Adipocyte (in vitro differentiated cells): Measurements from ENCODE around the gene CASZ1.
A peak's percentile ranks its signal among the peaks of the same experiment; 100 is the strongest.

ENCODE experiments used
- DNase-seq: peaks from one replicate; pipeline ENCODE4 v3.0.0-alpha.2; 2015; ENCODE audit warnings: low read depth
- H3K27me3 ChIP-seq: replicated peaks from 2 replicates; pipeline ENCODE4 v1.7.0; 2013; ENCODE audit warnings: mild to moderate bottlenecking, low read length, moderate library complexity; ENCODE audit not compliant: control insufficient read depth, insufficient read depth
- H3K36me3 ChIP-seq: 2 replicates; pipeline ENCODE4 v1.7.0; 2013; ENCODE audit warnings: low read length, mild to moderate bottlenecking, moderate library complexity; ENCODE audit not compliant: control insufficient read depth, insufficient read depth, severe bottlenecking
- H3K4me1 ChIP-seq: 2 replicates; pipeline ENCODE4 v1.7.0; 2013; ENCODE audit warnings: mild to moderate bottlenecking, low read length, moderate library complexity; ENCODE audit not compliant: control insufficient read depth, insufficient read depth
- H3K4me3 ChIP-seq: 2 replicates; pipeline ENCODE4 v1.7.0; 2013; ENCODE audit warnings: mild to moderate bottlenecking, low read length, moderate library complexity
- H3K9ac ChIP-seq: 2 replicates; pipeline ENCODE4 v1.7.0; 2013; ENCODE audit warnings: mild to moderate bottlenecking, low read length, moderate library complexity
- H3K9me3 ChIP-seq: 2 replicates; pipeline ENCODE4 v1.7.0; 2013; ENCODE audit warnings: mild to moderate bottlenecking, low read length, moderate library complexity; ENCODE audit not compliant: control insufficient read depth

CASZ1 gene

GRCh38 chr1:10669570-10669969 lies 126.9 kb downstream of the CASZ1 start:
- Histone ChIP-seq H3K9ac (no peak overlapping the region), H3K36me3 (no peaks in the 10 kb centered on the region), H3K4me1 (no peaks in the 10 kb centered on the region), H3K27me3 (peaks cover 59% of the 10 kb centered on the region), H3K4me3 (no peak overlapping the region), H3K9me3 (no peaks in the 10 kb centered on the region)
- DNase-seq: no peak

DNA sequence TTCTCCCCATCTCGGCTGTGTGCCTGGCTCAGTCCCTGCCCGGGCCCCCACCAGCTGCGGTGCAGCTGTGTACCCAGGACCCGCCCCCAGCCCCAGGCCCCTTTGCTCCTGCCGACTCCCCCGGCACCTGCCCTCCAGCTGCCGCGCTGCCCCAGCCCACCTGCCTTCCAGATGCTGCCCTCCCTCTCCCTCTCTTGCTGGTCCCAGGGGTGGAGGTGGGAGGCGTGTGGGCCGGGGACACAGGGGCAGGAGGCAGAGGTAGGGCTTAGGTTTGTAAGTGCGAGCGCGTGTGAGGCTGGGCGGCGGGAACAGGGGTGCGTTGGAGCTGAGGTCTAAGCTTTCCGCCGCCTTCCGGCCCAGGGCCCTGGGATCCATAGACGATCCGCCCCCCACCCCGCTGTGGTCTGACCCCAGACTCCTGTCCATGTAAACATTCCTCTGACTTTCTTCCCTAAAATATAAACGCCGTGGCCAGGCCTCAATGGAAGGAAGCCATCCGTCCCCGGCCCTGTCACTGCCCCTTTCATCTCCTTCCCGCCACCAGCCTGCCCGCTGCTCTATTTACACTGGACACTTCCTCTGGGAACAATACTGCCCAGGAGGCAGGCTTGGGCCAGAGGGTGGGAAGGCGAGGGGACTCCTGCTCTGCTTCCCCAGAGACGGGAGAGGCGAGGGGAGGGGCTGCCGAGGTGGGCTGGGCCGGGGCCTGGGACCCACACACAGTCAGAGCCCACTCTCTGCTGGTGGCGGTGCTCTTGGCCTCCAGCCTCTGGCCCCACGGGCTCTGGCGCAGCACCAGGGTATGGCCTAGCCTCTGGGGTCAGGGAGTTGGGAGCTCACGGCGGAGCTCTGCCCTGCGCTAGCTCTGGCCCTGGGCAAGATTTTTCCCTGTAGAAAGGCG lies 128.3 kb downstream of the CASZ1 start:
- no peaks in the 10 kb centered on the region for H3K36me3 ChIP-seq
- no peak overlapping the region for H3K9ac ChIP-seq
- H3K9me3 ChIP-seq: no peaks in the 10 kb centered on the region
- H3K4me1 ChIP-seq: peaks cover 10% of the 10 kb centered on the region
- peaks cover 50% of the 10 kb centered on the region for H3K27me3 ChIP-seq
- H3K4me3 ChIP-seq: no peak overlapping the region
- no peak for DNase-seq

DNA sequence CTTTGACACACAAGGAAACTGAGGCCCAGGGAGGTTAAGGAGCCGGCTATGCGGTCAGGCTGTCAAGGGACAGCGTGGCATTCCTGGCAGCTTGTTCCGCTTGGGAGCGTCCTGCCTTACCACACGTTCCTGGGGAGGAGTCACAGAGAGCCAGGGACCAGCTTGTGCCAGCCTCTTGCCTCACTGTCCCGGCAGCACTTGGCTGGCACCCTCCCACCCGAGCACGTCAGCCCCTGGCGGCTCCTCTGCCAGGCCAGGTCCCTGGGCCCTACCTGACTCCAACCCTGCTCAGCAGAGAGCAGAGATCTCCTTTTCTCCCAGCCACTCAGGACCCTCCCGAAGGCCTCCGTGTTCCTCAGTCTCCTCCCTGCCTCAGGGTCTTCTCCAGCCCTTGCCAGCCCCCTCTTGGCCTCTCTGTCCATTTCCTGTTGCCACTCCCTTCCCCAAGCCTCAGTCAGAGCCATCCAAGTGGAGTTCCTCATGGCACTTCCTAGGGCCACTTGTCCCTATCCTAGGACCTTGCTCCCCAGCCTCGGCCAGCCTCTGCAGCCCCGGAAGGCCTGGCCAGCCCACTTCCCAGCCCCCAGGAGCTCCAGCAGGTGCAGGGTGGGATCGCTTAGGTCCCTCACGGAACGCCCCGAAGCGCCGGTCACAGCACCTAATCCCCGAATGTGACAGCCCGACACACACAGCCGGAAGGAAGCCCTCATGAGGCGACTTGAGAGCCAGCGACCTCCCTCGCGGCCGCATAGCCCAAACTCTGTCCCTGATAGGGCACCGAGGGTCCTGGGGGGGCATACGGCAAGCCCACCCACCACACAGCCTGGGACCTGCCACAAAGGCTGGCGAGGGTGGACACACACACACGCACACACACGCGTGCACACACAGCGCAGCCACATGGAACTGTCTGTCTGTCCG lies 130.3 kb downstream of the CASZ1 start:
- H3K4me3 ChIP-seq: no peak overlapping the region
- no peak for DNase-seq
- H3K27me3 ChIP-seq: peaks cover 46% of the 10 kb centered on the region
- H3K9ac ChIP-seq: no peak overlapping the region
- H3K36me3 ChIP-seq: no peaks in the 10 kb centered on the region
- H3K9me3 ChIP-seq: no peaks in the 10 kb centered on the region
- peaks cover 11% of the 10 kb centered on the region for H3K4me1 ChIP-seq

DNA sequence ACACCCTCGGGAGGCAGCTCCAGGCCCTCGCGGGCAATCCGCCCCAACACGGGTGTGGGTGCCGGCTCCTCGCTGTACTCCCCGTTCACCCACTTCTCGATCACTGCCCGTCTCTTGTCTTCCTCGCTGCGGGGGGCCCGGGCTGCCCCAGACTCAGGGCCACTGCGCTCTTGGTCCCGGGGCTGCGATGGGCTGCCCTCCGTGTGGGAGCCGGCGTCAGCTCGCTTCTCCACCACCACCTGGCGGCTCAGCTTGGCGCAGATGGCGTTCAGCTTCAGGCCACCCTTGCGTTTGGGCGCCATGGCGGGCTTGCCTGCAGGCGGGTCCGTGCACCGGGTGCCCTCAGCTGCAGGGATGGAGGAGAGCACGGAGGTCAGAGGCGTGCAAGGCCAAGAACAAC lies 131.2 kb downstream of the CASZ1 start:
- peaks cover 40% of the 10 kb centered on the region for H3K27me3 ChIP-seq
- no peak for DNase-seq
- H3K9me3 ChIP-seq: no peaks in the 10 kb centered on the region
- no peak overlapping the region for H3K4me3 ChIP-seq
- peaks cover 11% of the 10 kb centered on the region for H3K4me1 ChIP-seq
- no peaks in the 10 kb centered on the region for H3K36me3 ChIP-seq
- H3K9ac ChIP-seq: no peak overlapping the region

- Histone ChIP-seq H3K36me3 (no peaks in the 10 kb centered on the region), H3K4me3 (no peak overlapping the region), H3K9me3 (no peaks in the 10 kb centered on the region), H3K27me3 (peaks cover 43% of the 10 kb centered on the region), H3K9ac (no peak overlapping the region), H3K4me1 (peaks cover 11% of the 10 kb centered on the region)
- DNase-seq: no peak
Observed at GRCh38 chr1:10664251-10664650, 132.2 kb downstream of the CASZ1 start.

DNA sequence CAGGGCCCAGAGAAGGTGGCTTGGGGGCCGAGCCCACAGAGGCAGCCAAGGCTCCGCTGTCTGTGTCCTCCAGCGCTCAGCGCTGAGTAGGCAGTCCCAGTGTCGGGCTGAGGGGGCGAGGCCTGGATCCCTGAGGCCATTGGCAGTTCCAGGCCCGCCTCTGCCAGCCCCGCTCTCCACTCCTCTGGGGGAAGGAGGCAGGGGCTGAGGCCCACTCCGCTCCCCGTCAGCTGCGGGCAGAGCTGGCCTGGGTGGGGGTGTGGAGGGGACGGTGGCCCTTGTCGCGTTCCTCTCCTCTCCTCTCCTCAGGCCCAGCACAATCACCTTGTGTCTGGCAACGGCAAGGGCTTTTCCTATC lies 132.8 kb downstream of the CASZ1 start:
- Histone ChIP-seq H3K27me3 (peaks cover 49% of the 10 kb centered on the region), H3K9ac (peak overlapping the region; percentile 63), H3K4me3 (no peak overlapping the region), H3K4me1 (peaks cover 11% of the 10 kb centered on the region), H3K9me3 (no peaks in the 10 kb centered on the region), H3K36me3 (no peaks in the 10 kb centered on the region)
- DNase-seq: peak; percentile 71

DNA sequence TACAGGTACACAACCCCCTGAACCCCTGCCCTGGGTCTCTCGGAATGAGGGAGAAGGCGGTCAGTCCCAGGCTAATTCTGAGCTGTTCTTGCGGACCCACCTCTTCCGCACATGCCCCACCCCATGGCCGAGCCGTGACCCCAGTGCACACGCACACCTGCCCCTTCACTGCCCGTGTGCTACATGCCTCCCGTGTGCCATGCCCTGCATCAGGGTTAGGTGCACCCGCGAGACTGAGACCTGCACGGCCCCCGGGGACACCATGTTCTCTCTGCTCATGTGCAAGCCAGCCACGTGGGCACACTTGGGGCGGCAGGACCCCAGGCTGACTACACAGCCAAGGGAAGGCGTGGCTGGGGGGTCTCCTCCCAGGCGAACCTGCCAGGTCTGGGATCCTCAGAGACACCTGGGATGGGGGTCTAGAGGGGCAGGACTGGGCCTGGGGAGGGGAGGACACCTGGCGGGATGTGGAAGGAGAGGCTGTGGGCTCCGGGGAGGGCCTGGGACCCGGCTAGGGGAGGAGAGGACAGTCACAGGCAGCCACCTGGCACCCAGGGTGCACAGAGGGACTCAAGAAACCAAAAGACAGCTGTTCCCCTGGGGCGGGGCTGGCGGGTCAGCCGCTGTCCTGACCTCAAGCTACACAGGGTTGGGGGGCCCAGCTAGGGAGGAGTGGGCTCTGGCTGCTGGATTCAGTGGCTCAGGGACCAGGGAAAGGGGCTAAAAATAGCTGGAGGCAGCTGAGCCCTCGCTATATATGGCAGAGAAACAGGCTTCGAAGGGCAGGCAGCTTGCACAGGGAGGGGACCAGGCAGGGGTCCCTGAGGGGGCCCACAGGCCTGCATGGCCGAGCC lies 133.4 kb downstream of the CASZ1 start:
- H3K4me1 ChIP-seq: peaks cover 11% of the 10 kb centered on the region
- peaks cover 55% of the 10 kb centered on the region for H3K27me3 ChIP-seq
- H3K4me3 ChIP-seq: no peak overlapping the region
- no peaks in the 10 kb centered on the region for H3K9me3 ChIP-seq
- no peaks in the 10 kb centered on the region for H3K36me3 ChIP-seq
- DNase-seq: no peak
- H3K9ac ChIP-seq: peak overlapping the region; percentile 63

DNA sequence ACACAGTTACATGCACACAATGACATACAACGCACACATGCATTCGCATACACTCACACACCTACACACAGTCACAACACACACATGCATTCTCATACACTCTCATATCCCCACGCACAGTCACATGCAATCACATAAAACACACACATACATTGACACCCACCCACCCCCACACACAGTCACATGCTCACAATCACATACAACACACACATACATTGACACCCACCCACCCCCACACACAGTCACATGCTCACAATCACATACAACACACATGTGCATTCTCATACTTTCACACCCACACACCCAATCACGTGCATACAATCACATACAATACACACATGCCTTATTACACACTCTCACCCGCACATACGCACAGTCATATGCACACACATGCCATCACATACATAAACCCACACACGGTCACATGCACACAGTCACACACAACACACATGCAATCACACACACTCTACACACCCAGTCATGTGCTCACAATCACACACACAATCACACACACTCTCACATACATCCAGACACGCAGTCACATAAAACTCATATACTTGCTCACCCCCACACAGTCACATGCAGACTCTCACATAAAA lies 134.3 kb downstream of the CASZ1 start:
- Histone ChIP-seq H3K36me3 (no peaks in the 10 kb centered on the region), H3K9ac (no peak overlapping the region), H3K27me3 (peaks cover 56% of the 10 kb centered on the region), H3K4me3 (no peak overlapping the region), H3K9me3 (no peaks in the 10 kb centered on the region), H3K4me1 (peaks cover 11% of the 10 kb centered on the region)
- no peak for DNase-seq

DNA sequence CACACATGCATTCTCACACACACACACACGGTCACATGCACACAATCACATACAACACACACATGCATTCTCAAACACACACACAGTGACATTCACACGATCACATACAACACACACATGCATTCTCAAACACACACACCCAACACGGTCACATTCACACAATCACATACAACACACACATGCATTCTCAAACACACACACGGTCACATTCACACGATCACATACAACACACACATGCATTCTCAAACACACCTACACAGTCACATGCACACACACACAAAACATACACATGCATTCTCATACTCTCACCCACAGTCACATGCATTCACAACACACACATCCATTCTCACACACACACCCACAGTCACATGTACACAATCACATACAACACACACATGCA lies 135.0 kb downstream of the CASZ1 start:
- Histone ChIP-seq H3K4me1 (peaks cover 11% of the 10 kb centered on the region), H3K27me3 (peaks cover 49% of the 10 kb centered on the region), H3K36me3 (no peaks in the 10 kb centered on the region), H3K9me3 (no peaks in the 10 kb centered on the region), H3K9ac (no peak overlapping the region), H3K4me3 (no peak overlapping the region)
- DNase-seq: no peak

GRCh38 chr1:10659646-10660540 lies 136.6 kb downstream of the CASZ1 start:
- peaks cover 11% of the 10 kb centered on the region for H3K4me1 ChIP-seq
- H3K9me3 ChIP-seq: no peaks in the 10 kb centered on the region
- H3K4me3 ChIP-seq: no peak overlapping the region
- no peak for DNase-seq
- no peak overlapping the region for H3K9ac ChIP-seq
- peaks cover 50% of the 10 kb centered on the region for H3K27me3 ChIP-seq
- H3K36me3 ChIP-seq: no peaks in the 10 kb centered on the region
